Fibroblast of pulmonary artery (primary cell): ENCODE measurements around the gene ZNF575.
"Not testable (repeated sequence)": the region's sequence is repeated elsewhere in the genome, so short reads cannot be mapped to it uniquely, and the experiment has no call there.

ENCODE experiments used
- DNase-seq: peaks from one replicate; pipeline ENCODE4 v3.0.0-alpha.2; 2010; ENCODE audit warnings: low read depth
- H3K4me3 ChIP-seq: replicated peaks from 2 replicates; pipeline ENCODE4 v1.5.1; 2011; ENCODE audit warnings: low read depth, mild to moderate bottlenecking, control low read depth, low read length, moderate library complexity
- CTCF ChIP-seq: IDR thresholded peaks from 2 replicates; pipeline ENCODE4 v1.5.1; 2011; ENCODE audit warnings: mild to moderate bottlenecking, control low read depth, low read length, inconsistent platforms; ENCODE audit errors: missing control alignments

Gene ZNF575

GRCh38 chr19:43545276-43545675 lies 12.3 kb downstream of the ZNF575 start:
- no peak for TF ChIP-seq CTCF
- no peak for DNase-seq
- no peak overlapping the region for H3K4me3 ChIP-seq

GRCh38 chr19:43545981-43546380 lies 13.0 kb downstream of the ZNF575 start:
- DNase-seq: no peak
- no peak for TF ChIP-seq CTCF
- no peak overlapping the region for H3K4me3 ChIP-seq

GRCh38 chr19:43546581-43546980 lies 13.6 kb downstream of the ZNF575 start:
- DNase-seq: no peak
- no peak for TF ChIP-seq CTCF
- H3K4me3 ChIP-seq: no peak overlapping the region

GRCh38 chr19:43547926-43548325 lies 14.9 kb downstream of the ZNF575 start:
- not testable (repeated sequence) for H3K4me3 ChIP-seq, DNase-seq

GRCh38 chr19:43548706-43549105 lies 15.7 kb downstream of the ZNF575 start:
- no peak for TF ChIP-seq CTCF
- no peak overlapping the region for H3K4me3 ChIP-seq
- no peak for DNase-seq

GRCh38 chr19:43551399-43552197 lies 18.6 kb downstream of the ZNF575 start:
- DNase-seq: no peak
- TF ChIP-seq CTCF: no peak
- no peak overlapping the region for H3K4me3 ChIP-seq

- no peak for TF ChIP-seq CTCF
- no peak for DNase-seq
Observed at GRCh38 chr19:43552198-43552450, 19.1 kb downstream of the ZNF575 start.

More at GRCh38 chr19:43552198-43552450, 19.1 kb downstream of the ZNF575 start:
- H3K4me3 ChIP-seq: no peak overlapping the region
